Mesothelial cell of epicardium (in vitro differentiated cells): ENCODE data around the gene FBN3. TPM values are rescaled to one million over a fixed set of nuclear protein-coding genes. Genes with fewer than 3 reads are reported as not detected.

Experiments
- DNase-seq, 2 experiments: peaks; one replicate each; pipeline ENCODE4 v3.0.0; 2021; ENCODE audit warnings: low spot score in 2 of 2; ENCODE audit not compliant: unreplicated experiment in 2 of 2
- H3K27ac Mint-ChIP-seq: 2 replicates; pipeline ENCODE4 v1.8.0; 2021; ENCODE audit warnings: mixed read lengths
- H3K27me3 Mint-ChIP-seq: 2 replicates; pipeline ENCODE4 v1.8.0; 2021; ENCODE audit warnings: low read depth, mixed read lengths
- H3K36me3 Mint-ChIP-seq: 2 replicates; pipeline ENCODE4 v1.8.0; 2021; ENCODE audit warnings: mixed read lengths
- H3K4me1 Mint-ChIP-seq: 2 replicates; pipeline ENCODE4 v1.8.0; 2021; ENCODE audit warnings: mixed read lengths
- H3K4me3 Mint-ChIP-seq: 2 replicates; pipeline ENCODE4 v1.8.0; 2021; ENCODE audit warnings: mild to moderate bottlenecking, moderate library complexity, mixed read lengths
- H3K9me3 Mint-ChIP-seq: 2 replicates; pipeline ENCODE4 v1.8.0; 2021; ENCODE audit warnings: mixed read lengths
- CTCF ChIP-seq: fragments of 200-600 bp; sonication (generic); IDR thresholded peaks from one replicate; pipeline ENCODE4 v1.5.0; 2021; ENCODE audit warnings: antibody characterized with exemption; ENCODE audit not compliant: unreplicated experiment
- total RNA-seq: library from RNA; stranded (reverse); gene quantifications from 3 replicates; pipeline ENCODE4 v1.2.1, GENCODE V29; 2021

The FBN3 gene
- total RNA-seq, 1 donor from 2014 or later = 120 TPM

- peaks cover 42% of the 10 kb centered on the region for H3K36me3 Mint-ChIP-seq
- H3K9me3 Mint-ChIP-seq = peaks cover 4% of the 10 kb centered on the region
- no peak overlapping the region for H3K27ac Mint-ChIP-seq
- no peaks in the 10 kb centered on the region for H3K27me3 Mint-ChIP-seq
- no peak for TF ChIP-seq CTCF
- no peaks in the 10 kb centered on the region for H3K4me1 Mint-ChIP-seq
- no peak overlapping the region for H3K4me3 Mint-ChIP-seq
- no peak for DNase-seq
These were observed 59.5 kb downstream of the FBN3 start for GRCh38 chr19:8089664-8090601.

GRCh38 chr19:8088752-8089663 is 60.4 kb downstream of the FBN3 start:
- Mint-ChIP-seq H3K27ac (no peak overlapping the region), H3K9me3 (no peaks in the 10 kb centered on the region), H3K4me1 (no peaks in the 10 kb centered on the region), H3K4me3 (no peak overlapping the region), H3K36me3 (peaks cover 38% of the 10 kb centered on the region), H3K27me3 (no peaks in the 10 kb centered on the region)
- no peak for DNase-seq
- TF ChIP-seq CTCF = no peak

- no peaks in the 10 kb centered on the region for H3K9me3 Mint-ChIP-seq
- H3K36me3 Mint-ChIP-seq = peaks cover 39% of the 10 kb centered on the region
- DNase-seq = no peak
- no peak overlapping the region for H3K4me3 Mint-ChIP-seq
- H3K27me3 Mint-ChIP-seq = no peaks in the 10 kb centered on the region
- no peak overlapping the region for H3K27ac Mint-ChIP-seq
- no peak for TF ChIP-seq CTCF
- H3K4me1 Mint-ChIP-seq = no peaks in the 10 kb centered on the region
These were observed 61.5 kb downstream of the FBN3 start for GRCh38 chr19:8087876-8088275.

GRCh38 chr19:8086849-8087248 is 62.5 kb downstream of the FBN3 start:
- Mint-ChIP-seq H3K27ac (no peak overlapping the region), H3K4me1 (no peaks in the 10 kb centered on the region), H3K36me3 (peaks cover 41% of the 10 kb centered on the region), H3K9me3 (no peaks in the 10 kb centered on the region), H3K27me3 (no peaks in the 10 kb centered on the region), H3K4me3 (no peak overlapping the region)
- no peak for DNase-seq
- no peak for TF ChIP-seq CTCF

GRCh38 chr19:8085598-8086408 is 63.6 kb downstream of the FBN3 start:
- Mint-ChIP-seq H3K4me3 (no peak overlapping the region), H3K9me3 (no peaks in the 10 kb centered on the region), H3K27me3 (no peaks in the 10 kb centered on the region), H3K4me1 (no peaks in the 10 kb centered on the region), H3K27ac (no peak overlapping the region), H3K36me3 (peaks cover 41% of the 10 kb centered on the region)
- DNase-seq = no peak
- TF ChIP-seq CTCF = no peak
